Colon (tissue), 2 donors: ENCODE measurements around the gene CYP2W1.

Source experiments
- FAIRE-seq: peaks from 2 replicates; lab custom pipeline; 2012; peaks lifted over from hg19 to GRCh38; lab: Jason Lieb, UNC
- donor health status: control.
- donor health status: control.

The CYP2W1 gene

GRCh38 chr7:966291-967069, 16.5 kb upstream of the CYP2W1 start:
- FAIRE-seq: no peak

GRCh38 chr7:967361-968082, 15.5 kb upstream of the CYP2W1 start:
- FAIRE-seq: no peak

GRCh38 chr7:968205-969105, 14.5 kb upstream of the CYP2W1 start:
- FAIRE-seq: no peak

GRCh38 chr7:969403-969802, 13.6 kb upstream of the CYP2W1 start:
- FAIRE-seq: no peak

- no peak for FAIRE-seq
Measured at GRCh38 chr7:970744-971143, 12.2 kb upstream of the CYP2W1 start.

GRCh38 chr7:972110-972509, 10.9 kb upstream of the CYP2W1 start:
- FAIRE-seq: no peak

- FAIRE-seq: no peak
Measured at GRCh38 chr7:972676-973309, 10.2 kb upstream of the CYP2W1 start.

DNA sequence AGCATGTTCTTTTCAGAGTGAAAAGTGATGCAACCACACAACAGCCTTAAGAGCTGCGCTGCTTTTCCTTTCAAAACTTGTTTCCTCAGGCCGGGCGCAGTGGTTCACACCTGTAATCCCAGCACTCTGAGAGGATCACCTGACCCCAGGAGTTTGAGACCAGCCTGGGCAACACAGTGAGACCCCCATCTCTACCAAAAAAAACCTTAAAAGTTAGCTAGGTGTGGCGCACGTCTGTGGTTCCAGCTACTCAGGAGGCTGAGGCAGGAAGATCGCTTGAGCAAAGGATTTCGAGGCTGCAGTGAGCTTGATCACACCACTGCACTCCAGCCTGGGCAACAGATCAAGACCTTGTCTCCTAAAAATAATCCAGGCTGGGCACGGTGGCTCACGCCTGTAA, 9.7 kb upstream of the CYP2W1 start:
- FAIRE-seq: no peak

GRCh38 chr7:974172-974571, 8.8 kb upstream of the CYP2W1 start:
- no peak for FAIRE-seq

DNA sequence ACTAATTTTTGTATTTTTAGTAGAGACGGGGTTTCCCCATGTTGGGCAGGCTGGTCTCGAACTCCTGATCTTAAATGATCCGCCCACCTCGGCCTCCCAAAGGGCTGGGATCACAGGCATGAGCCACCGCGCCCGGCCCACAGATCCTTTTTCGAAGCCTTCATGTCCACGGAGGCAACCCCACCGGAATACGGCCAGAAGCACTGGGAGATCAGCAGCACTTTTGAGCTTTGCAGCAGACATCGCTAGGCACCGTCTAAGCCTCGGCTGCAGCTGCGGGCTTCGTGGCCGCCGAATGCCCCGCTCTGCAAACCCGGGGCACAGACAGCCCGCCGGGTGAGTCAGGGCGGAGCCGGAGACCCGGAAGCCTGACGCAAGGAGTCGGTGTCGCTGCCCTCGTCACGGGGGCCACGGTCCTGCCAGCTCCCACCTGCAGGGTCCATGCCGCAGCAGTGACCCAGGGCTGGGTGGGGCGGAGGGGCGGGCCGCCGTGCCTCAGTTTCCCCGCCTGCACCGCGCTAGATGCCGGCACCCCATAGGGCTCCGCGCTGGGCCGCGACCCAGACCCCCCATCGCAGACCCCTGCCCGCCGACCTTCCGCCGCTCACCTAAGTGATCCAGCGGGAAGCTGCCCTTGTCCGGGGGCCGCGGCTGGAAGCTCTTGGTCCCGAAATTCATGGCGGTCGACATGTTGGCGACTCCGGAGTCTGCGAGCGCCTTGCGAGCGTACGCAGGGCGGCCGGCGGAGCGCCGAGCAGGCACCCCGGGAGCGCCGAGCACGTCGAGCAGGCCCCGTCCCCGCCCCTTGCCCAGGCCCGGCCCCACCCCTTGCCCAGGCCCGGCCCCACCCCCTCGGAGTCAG, 7.9 kb upstream of the CYP2W1 start, which contains the start of gene COX19:
Gene COX19, minus strand, starts transcription at position 730 of the 862 bp plus-strand sequence. Its CDS starts 40 bp downstream, at position 690.
- no peak for FAIRE-seq

DNA sequence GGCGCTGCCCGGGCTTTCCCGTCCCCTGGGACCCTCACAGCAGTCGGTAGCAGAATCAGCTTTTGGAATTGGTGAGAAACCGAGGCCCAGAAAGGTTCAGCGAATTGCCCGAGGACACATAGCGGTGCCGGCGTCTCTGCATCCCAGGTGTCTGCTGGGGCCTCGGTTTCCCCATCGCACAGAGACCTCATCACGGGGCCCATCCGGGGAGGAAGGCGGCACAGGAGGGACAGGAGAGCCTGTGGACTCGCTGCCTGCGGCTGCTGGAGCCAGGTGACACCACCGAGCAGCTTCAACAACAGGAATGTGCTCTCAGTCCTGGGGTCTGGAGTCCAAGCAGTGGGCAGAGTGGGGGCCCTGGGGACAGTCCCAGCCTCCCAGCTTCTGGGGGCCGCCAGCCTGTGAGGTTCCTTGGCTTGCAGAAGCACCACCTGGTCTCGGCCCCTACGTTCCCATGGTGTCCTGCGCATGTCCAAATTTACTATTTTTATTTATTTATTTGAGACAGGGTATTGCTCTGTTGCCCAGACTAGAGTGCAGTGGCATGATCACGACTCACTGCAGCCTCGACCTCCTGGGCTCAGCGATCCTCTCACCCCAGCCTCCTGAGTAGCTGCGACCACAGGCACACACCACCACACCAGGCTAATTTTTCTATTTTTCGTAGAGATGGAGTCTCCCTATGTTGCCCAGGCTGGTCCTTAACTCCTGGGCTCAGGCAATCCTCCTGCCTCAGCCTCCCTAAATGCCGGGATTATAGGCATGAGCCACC, 7.1 kb upstream of the CYP2W1 start:
- no peak for FAIRE-seq

- no peak for FAIRE-seq
Measured at GRCh38 chr7:976901-977325, 6.1 kb upstream of the CYP2W1 start.

GRCh38 chr7:977326-978048, 5.5 kb upstream of the CYP2W1 start:
- no peak for FAIRE-seq

DNA sequence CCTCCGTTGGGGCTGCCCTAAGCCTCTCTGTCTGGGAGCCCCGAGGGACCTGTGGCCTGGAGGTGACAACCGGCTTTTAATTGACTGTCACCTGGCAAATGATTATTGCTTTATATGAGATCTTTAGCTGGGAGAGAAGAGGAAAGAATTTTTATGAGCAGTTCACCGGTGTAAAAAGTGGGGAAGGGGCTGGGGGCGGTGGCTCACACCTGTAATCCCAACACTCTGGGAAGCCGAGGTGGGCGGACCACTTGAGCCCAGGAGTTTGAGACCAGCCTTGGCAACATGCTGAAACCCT, 5.0 kb upstream of the CYP2W1 start:
- FAIRE-seq: no peak

DNA sequence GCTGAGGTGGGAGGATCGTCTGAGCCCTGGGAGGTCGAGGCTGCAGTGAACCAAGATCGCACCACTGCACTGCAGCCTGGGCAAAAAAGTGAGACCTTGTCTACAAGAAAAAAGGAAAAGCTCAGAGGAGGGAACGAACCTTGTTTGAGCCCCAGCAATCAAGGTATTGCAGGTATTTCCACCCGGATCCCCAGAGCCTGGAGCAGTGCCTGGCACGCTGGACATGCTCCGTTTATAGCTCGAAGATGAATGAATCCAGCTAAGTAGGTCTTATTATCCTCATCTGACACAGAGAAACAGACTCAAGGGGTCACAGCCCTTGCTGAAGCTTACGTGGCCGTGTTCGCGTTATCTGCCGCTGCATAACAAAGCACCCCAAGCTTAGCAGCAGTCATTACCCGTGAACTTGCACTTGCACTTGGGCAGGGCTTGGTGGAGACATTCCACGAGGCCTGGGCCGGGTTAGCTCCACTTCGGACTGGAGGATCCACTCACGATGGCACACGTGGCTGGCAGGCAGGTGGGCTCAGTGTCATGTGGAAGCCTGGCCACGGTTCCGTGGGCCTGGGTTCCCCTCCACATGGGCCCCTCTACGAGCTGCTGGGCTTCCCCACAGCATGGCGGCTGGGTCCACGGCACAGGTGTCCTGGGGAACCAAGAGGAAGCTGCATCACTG, 4.4 kb upstream of the CYP2W1 start:
- FAIRE-seq: no peak

- FAIRE-seq: no peak
Measured at GRCh38 chr7:979151-979550, 3.8 kb upstream of the CYP2W1 start.

GRCh38 chr7:979886-980571, 3.0 kb upstream of the CYP2W1 start:
- FAIRE-seq: no peak

- FAIRE-seq: no peak
Measured at GRCh38 chr7:981793-982510, 1.0 kb upstream of the CYP2W1 start.
